Measurements from ENCODE around the gene SIGLEC7. TPM values are rescaled to one million over a fixed set of nuclear protein-coding genes. Genes with fewer than 3 reads are reported as not detected.

SIGLEC7 gene
- total and polyA plus RNA-seq, 4 donors: 2.1 to 29.3 (median 9.8) TPM

- no peak overlapping the region for H3K27ac ChIP-seq (ENCODE audit: low read depth in 1 of 2, low read length in 1 of 2)
- peaks cover 0 to 3% (median 0%) of the 10 kb centered on the region in 3 donors for H3K27me3 ChIP-seq (ENCODE audit: control insufficient read depth in 3 of 3, insufficient read depth in 3 of 3, low read length in 2 of 3)
- H3K9ac ChIP-seq (ENCODE audit: insufficient read depth in 1 of 2, low read length in 2 of 2): no peak overlapping the region
- no peak for DNase-seq
- no peak for ATAC-seq (ENCODE audit: insufficient read depth, low FRiP score)
- no peaks in the 10 kb centered on the region for H3K36me3 ChIP-seq (ENCODE audit: control insufficient read depth in 4 of 4, insufficient read depth in 4 of 4, low read length in 4 of 4)
- H3K9me3 ChIP-seq (ENCODE audit: control insufficient read depth in 4 of 4, insufficient read depth in 3 of 4, low read length in 3 of 4): peaks cover 0 to 3% (median 0%) of the 10 kb centered on the region in 4 donors
- no peak for TF ChIP-seq CTCF (IDR thresholded peaks at IDR 0.05; ENCODE audit: control extremely low read depth, extremely low read depth)
- no peak overlapping the region for H3K4me3 ChIP-seq
- no peaks in the 10 kb centered on the region for H3K4me1 ChIP-seq (ENCODE audit: control insufficient read depth in 5 of 5, insufficient read depth in 5 of 5, low read length in 5 of 5)
- WGBS, 2 donors: 67 to 75% methylated on average over 10 of the region's 10 CpGs
These were observed 58.1 kb downstream of the SIGLEC7 start for GRCh38 chr19:51200071-51200666.

GRCh38 chr19:51201712-51202111 lies 59.6 kb downstream of the SIGLEC7 start:
- Histone ChIP-seq H3K9ac (ENCODE audit: insufficient read depth in 1 of 2, low read length in 2 of 2) (no peak overlapping the region), H3K27me3 (ENCODE audit: control insufficient read depth in 3 of 3, insufficient read depth in 3 of 3, low read length in 2 of 3) (peaks cover 0 to 3% (median 2%) of the 10 kb centered on the region in 3 donors), H3K4me1 (ENCODE audit: control insufficient read depth in 5 of 5, insufficient read depth in 5 of 5, low read length in 5 of 5) (no peaks in the 10 kb centered on the region), H3K9me3 (ENCODE audit: control insufficient read depth in 4 of 4, insufficient read depth in 3 of 4, low read length in 3 of 4) (peaks cover 0 to 1% (median 0%) of the 10 kb centered on the region in 4 donors), H3K27ac (ENCODE audit: low read depth in 1 of 2, low read length in 1 of 2) (no peak overlapping the region), H3K36me3 (ENCODE audit: control insufficient read depth in 4 of 4, insufficient read depth in 4 of 4, low read length in 4 of 4) (no peaks in the 10 kb centered on the region), H3K4me3 (no peak overlapping the region)
- DNase-seq: no peak
- no peak for TF ChIP-seq CTCF (IDR thresholded peaks at IDR 0.05; ENCODE audit: control extremely low read depth, extremely low read depth)
- ATAC-seq (ENCODE audit: insufficient read depth, low FRiP score): no peak
- 51 to 53% methylated on average over 5 of the region's 5 CpGs for WGBS, 2 donors

Other genes with a start within 250 kb of the SIGLEC7 start
- not detected for gene KLK4, start 230.9 kb upstream of the SIGLEC7 start, total RNA-seq
- gene KLK4, start 230.9 kb upstream of the SIGLEC7 start, polyA plus RNA-seq: under 1 TPM; 0.03 to 0.26 TPM
- gene KLK5, start 189.3 kb upstream of the SIGLEC7 start, total RNA-seq: under 1 TPM in 1 of 2 donors, not detected in 1; 0.60 TPM
- gene KLK5, start 189.3 kb upstream of the SIGLEC7 start, polyA plus RNA-seq: under 1 TPM in 1 of 2 donors, not detected in 1; 0.06 TPM
- not detected for gene KLK6, start 172.7 kb upstream of the SIGLEC7 start, total RNA-seq
- not detected for gene KLK6, start 172.7 kb upstream of the SIGLEC7 start, polyA plus RNA-seq
- under 1 TPM in 1 of 2 donors, not detected in 1; 0.31 TPM for gene KLK7, start 158.4 kb upstream of the SIGLEC7 start, total RNA-seq
- gene KLK7, start 158.4 kb upstream of the SIGLEC7 start, polyA plus RNA-seq: under 1 TPM; 0.05 to 0.14 TPM
- not detected for gene KLK8, start 140.7 kb upstream of the SIGLEC7 start, total RNA-seq
- under 1 TPM; 0.39 to 0.74 TPM for gene KLK8, start 140.7 kb upstream of the SIGLEC7 start, polyA plus RNA-seq
- gene KLK10, start 122.6 kb upstream of the SIGLEC7 start, total RNA-seq: 10 to 100 TPM in 1 of 2 donors, 1 to 10 TPM in 1; 9.8 to 24.3 TPM
- 10 to 100 TPM; 15.5 to 34.2 TPM for gene KLK10, start 122.6 kb upstream of the SIGLEC7 start, polyA plus RNA-seq
- 10 to 100 TPM; 14.1 to 38.6 TPM for gene KLK11, start 115.7 kb upstream of the SIGLEC7 start, total RNA-seq
- gene KLK11, start 115.7 kb upstream of the SIGLEC7 start, polyA plus RNA-seq: 10 to 100 TPM; 15.3 to 23.6 TPM
- gene KLK12, start 107.3 kb upstream of the SIGLEC7 start, total RNA-seq: 10 to 100 TPM in 1 of 2 donors, 1 to 10 TPM in 1; 7.3 to 14.4 TPM
- 1 to 10 TPM; 1.9 to 9.5 TPM for gene KLK12, start 107.3 kb upstream of the SIGLEC7 start, polyA plus RNA-seq
- 1 to 10 TPM in 1 of 2 donors, under 1 TPM in 1; 0.65 to 9.3 TPM for gene KLK13, start 77.2 kb upstream of the SIGLEC7 start, total RNA-seq
- 1 to 10 TPM; 1.7 to 4.5 TPM for gene KLK13, start 77.2 kb upstream of the SIGLEC7 start, polyA plus RNA-seq
- 1 to 10 TPM in 1 of 2 donors, under 1 TPM in 1; 0.46 to 3.9 TPM for gene KLK14, start 59.4 kb upstream of the SIGLEC7 start, total RNA-seq
- 1 to 10 TPM in 1 of 2 donors, under 1 TPM in 1; 0.49 to 1.3 TPM for gene KLK14, start 59.4 kb upstream of the SIGLEC7 start, polyA plus RNA-seq
- 1 to 10 TPM; 3.2 to 9.8 TPM for gene CTU1, start 33.9 kb upstream of the SIGLEC7 start, total RNA-seq
- 1 to 10 TPM; 2.5 to 4.4 TPM for gene CTU1, start 33.9 kb upstream of the SIGLEC7 start, polyA plus RNA-seq
- gene SIGLEC9, start 17.4 kb upstream of the SIGLEC7 start, total RNA-seq: 10 to 100 TPM in 1 of 2 donors, 1 to 10 TPM in 1; 4.5 to 25.7 TPM
- 10 to 100 TPM in 1 of 2 donors, 1 to 10 TPM in 1; 4.3 to 57.0 TPM for gene SIGLEC9, start 17.4 kb upstream of the SIGLEC7 start, polyA plus RNA-seq
- 10 to 100 TPM in 1 of 2 donors, 1 to 10 TPM in 1; 7.0 to 20.2 TPM for gene CD33, start 82.8 kb downstream of the SIGLEC7 start, total RNA-seq
- gene CD33, start 82.8 kb downstream of the SIGLEC7 start, polyA plus RNA-seq: 10 to 100 TPM; 13.4 to 40.2 TPM
- not detected for gene SIGLECL1, start 108.8 kb downstream of the SIGLEC7 start, total RNA-seq
- gene SIGLECL1, start 108.8 kb downstream of the SIGLEC7 start, polyA plus RNA-seq: under 1 TPM in 1 of 2 donors, not detected in 1; 0.03 TPM
- gene IGLON5, start 169.3 kb downstream of the SIGLEC7 start, total RNA-seq: under 1 TPM; 0.09 to 0.43 TPM
- gene IGLON5, start 169.3 kb downstream of the SIGLEC7 start, polyA plus RNA-seq: under 1 TPM in 1 of 2 donors, not detected in 1; 0.18 TPM
- 1 to 10 TPM in 1 of 2 donors, under 1 TPM in 1; 0.57 to 3.1 TPM for gene VSIG10L, start 199.8 kb downstream of the SIGLEC7 start, total RNA-seq
- 1 to 10 TPM; 1.8 to 3.7 TPM for gene VSIG10L, start 199.8 kb downstream of the SIGLEC7 start, polyA plus RNA-seq
- 100 to 1,000 TPM in 1 of 2 donors, 10 to 100 TPM in 1; 36.8 to 101 TPM for gene ETFB, start 224.1 kb downstream of the SIGLEC7 start, total RNA-seq
- gene ETFB, start 224.1 kb downstream of the SIGLEC7 start, polyA plus RNA-seq: 100 to 1,000 TPM; 104 to 118 TPM
- gene CLDND2, start 226.7 kb downstream of the SIGLEC7 start, total RNA-seq: under 1 TPM in 1 of 2 donors, not detected in 1; 0.92 TPM
- gene CLDND2, start 226.7 kb downstream of the SIGLEC7 start, polyA plus RNA-seq: under 1 TPM; 0.45 to 0.66 TPM
- gene NKG7, start 230.4 kb downstream of the SIGLEC7 start, total RNA-seq: 10 to 100 TPM; 12.7 to 16.9 TPM
- 100 to 1,000 TPM in 1 of 2 donors, 10 to 100 TPM in 1; 12.7 to 328 TPM for gene NKG7, start 230.4 kb downstream of the SIGLEC7 start, polyA plus RNA-seq
- not detected for gene LIM2, start 245.7 kb downstream of the SIGLEC7 start, total RNA-seq
- not detected for gene LIM2, start 245.7 kb downstream of the SIGLEC7 start, polyA plus RNA-seq
- gene C19orf84, start 248.3 kb downstream of the SIGLEC7 start, total RNA-seq: under 1 TPM in 1 of 2 donors, not detected in 1; 0.64 TPM
- under 1 TPM; 0.08 to 0.31 TPM for gene C19orf84, start 248.3 kb downstream of the SIGLEC7 start, polyA plus RNA-seq

Measured in lung (tissue), 12 donors.